Ovary (tissue), 9 donors: ENCODE data around the gene CSHL1. TPM values are rescaled to one million over a fixed set of nuclear protein-coding genes. Genes with fewer than 3 reads are reported as not detected.
"Not testable (repeated sequence)": the region's sequence is repeated elsewhere in the genome, so short reads cannot be mapped to it uniquely, and the experiment has no call there.

Source experiments
- DNase-seq, 5 donors: peaks; one replicate each; pipeline ENCODE4 v3.0.0-alpha.2; 2019 to 2020
- H3K27ac ChIP-seq, 2 donors: fragments of 200-600 bp; one replicate each; pipeline versions ENCODE4 v1.5.1 to v1.8.0; 2019 to 2022
- H3K27me3 ChIP-seq: fragments of 200-600 bp; one replicate; pipeline ENCODE4 v1.8.0; 2022
- H3K36me3 ChIP-seq: fragments of 200-600 bp; sonication (generic); one replicate; pipeline ENCODE4 v1.5.1; 2019
- H3K4me1 ChIP-seq: one replicate; pipeline ENCODE4 v1.8.1; 2013; ENCODE audit warnings: mild to moderate bottlenecking, moderate library complexity; ENCODE audit not compliant: insufficient read depth
- H3K4me3 ChIP-seq: fragments of 200-600 bp; sonication (generic); one replicate; pipeline ENCODE4 v1.5.1; 2017
- H3K9me3 ChIP-seq, 2 donors: fragments of 200-600 bp in 1 of 2; sonication (generic) in 1 of 2; one replicate each; pipeline versions ENCODE4 v1.5.1 to v1.8.1; 2013 to 2019; ENCODE audit warnings: mild to moderate bottlenecking in 1 of 2, moderate library complexity in 1 of 2
- CTCF ChIP-seq, 3 donors: fragments of 450-650 bp in 2 of 3; fragments of 200-600 bp in 1 of 3; IDR thresholded peaks; one replicate each; pipeline versions ENCODE4 v1.5.1 to v1.8.0; 2016 to 2022; ENCODE audit warnings: antibody characterized with exemption in 3 of 3, mild to moderate bottlenecking in 1 of 3
- POLR2A ChIP-seq: fragments of 450-650 bp; IDR thresholded peaks from one replicate; pipeline ENCODE4 v1.6.1; 2017; ENCODE audit warnings: antibody characterized with exemption, mild to moderate bottlenecking, moderate library complexity
- WGBS, 3 donors: extraction: QIAGEN DNeasy Blood & Tissue Kit in 1 of 3; methylation state at CpG; one replicate each; pipeline versions ENCODE4 v1.1.5 to v1.1.7; 2013 to 2017; 5-methylcytosine and 5-hydroxymethylcytosine counted together
- intact Hi-C, 4 donors: fragments of 100-400 bp; cut with DNase I; formaldehyde crosslinking; loops; one replicate each; pipeline versions ENCODE4 v1.11.0 to v1.15.1; 2022 to 2023
- polyA plus RNA-seq, 2 donors: library from polyadenylated mRNA; stranded (reverse); fragments of 200-250 nt in 1 of 2; fragments of 350-450 nt in 1 of 2; fragmentation: Illumina TruSeq in 1 of 2; extraction: RNeasy Lipid Tissue Mini Kit (QIAGEN cat#74804) in 1 of 2; gene quantifications; one replicate each; pipeline ENCODE4 v1.2.3, GENCODE V29; 2013 to 2014
- total RNA-seq, 7 donors: library from RNA; depleted of rRNA in 2 of 7; stranded (reverse); fragments of >200 nt in 2 of 7; fragmentation: NEBNext Ultra II Directional in 3 of 7; extraction: Animal tissue kit (Norgen Biotek cat#: 25700) in 3 of 7; gene quantifications; one replicate each; pipeline versions ENCODE4 v1.1.0 to v1.2.4, GENCODE V29; 2016 to 2023
- donor health status: DM: no; HTN: no; CAD: no; lungs with moderate emphysema.
- donor health status: DM: no; HTN: no; CAD: no.
- donor health status: Bipolar disorder and iron deficiency.
- donor health status: DM: yes; HTN: yes; CAD: no.
- donor health status: DM: no; HTN: no; CAD: no.
- donor health status: DM: yes; HTN: yes; CAD: no.

Gene CSHL1
- total and polyA plus RNA-seq, 9 donors: not detected

- TF ChIP-seq CTCF (IDR thresholded peaks at IDR 0.05): peak in 1 of 3 donors; percentile 15
- H3K9me3 ChIP-seq, H3K4me3 ChIP-seq, intact Hi-C loops, H3K27me3 ChIP-seq, H3K4me1 ChIP-seq, H3K27ac ChIP-seq, H3K36me3 ChIP-seq: not testable (repeated sequence)
- peak in 3 of 5 donors; percentile 21 to 46 (median 39) for DNase-seq
- WGBS, 3 donors: 21 to 25% (median 22%) methylated on average over 13 of the region's 13 CpGs
These were observed 21.8 kb downstream of the CSHL1 start for GRCh38 chr17:63889026-63889848.

GRCh38 chr17:63885119-63885518, 25.9 kb downstream of the CSHL1 start:
- not testable (repeated sequence) for H3K4me3 ChIP-seq, H3K27ac ChIP-seq, H3K4me1 ChIP-seq, H3K27me3 ChIP-seq, DNase-seq, H3K9me3 ChIP-seq, H3K36me3 ChIP-seq
- intact Hi-C loops: loop anchor here in 1 of 4 donors (2.0 kb wide), 1 partner anchor 16 kb away; no protein-coding TSS in a partner anchor
- 92 to 95% (median 94%) methylated on average over 11 of the region's 11 CpGs for WGBS, 3 donors

- H3K27me3 ChIP-seq, H3K4me1 ChIP-seq, H3K27ac ChIP-seq, intact Hi-C loops, H3K9me3 ChIP-seq, H3K36me3 ChIP-seq, H3K4me3 ChIP-seq, DNase-seq: not testable (repeated sequence)
- 68 to 73% (median 69%) methylated on average over 9 of the region's 9 CpGs for WGBS, 3 donors
These were observed 28.4 kb downstream of the CSHL1 start for GRCh38 chr17:63882626-63883126.

GRCh38 chr17:63881935-63882601, 29.0 kb downstream of the CSHL1 start, which contains the start of gene GH2:
Gene GH2 (minus strand): TSS chr17:63881944. CDS start chr17:63881801, 143 bp downstream.
- H3K4me3 ChIP-seq: no peak within 1 kb of the TSS
- no peaks in the 10 kb centered on the region for H3K4me1 ChIP-seq
- intact Hi-C loops: no loop called here
- H3K9me3 ChIP-seq: no peaks in the 10 kb centered on the region
- WGBS, 3 donors: 28 to 34% (median 29%) methylated on average over 15 of the region's 15 CpGs
- peak in 4 of 5 donors; percentile 25 to 58 (median 44) for DNase-seq
- no peaks in the 10 kb centered on the region for H3K27me3 ChIP-seq
- TF ChIP-seq CTCF (IDR thresholded peaks at IDR 0.05) (peak in 2 of 3 donors; percentile 8 to 43), POLR2A (no peak)
- H3K27ac ChIP-seq: no peak within 1 kb of the TSS
- no peaks in the 10 kb centered on the region for H3K36me3 ChIP-seq

- H3K36me3 ChIP-seq, DNase-seq, H3K4me3 ChIP-seq, H3K4me1 ChIP-seq, H3K9me3 ChIP-seq, H3K27ac ChIP-seq, intact Hi-C loops, H3K27me3 ChIP-seq: not testable (repeated sequence)
- WGBS, 3 donors: 60 to 76% (median 63%) methylated on average over 11 of the region's 11 CpGs
These were observed 29.7 kb downstream of the CSHL1 start for GRCh38 chr17:63881337-63881736.

GRCh38 chr17:63880706-63881105, 30.4 kb downstream of the CSHL1 start:
- WGBS, 3 donors: 81 to 88% (median 85%) methylated on average over 12 of the region's 12 CpGs
- no peak for DNase-seq
- Histone ChIP-seq H3K4me3 (no peak overlapping the region), H3K27me3 (no peaks in the 10 kb centered on the region), H3K27ac (no peak overlapping the region), H3K4me1 (no peaks in the 10 kb centered on the region), H3K9me3 (no peaks in the 10 kb centered on the region), H3K36me3 (no peaks in the 10 kb centered on the region)
- no peak for TF ChIP-seq POLR2A
- intact Hi-C loops: no loop called here

- intact Hi-C loops, H3K27me3 ChIP-seq, H3K9me3 ChIP-seq, DNase-seq, H3K27ac ChIP-seq, H3K36me3 ChIP-seq, H3K4me1 ChIP-seq, H3K4me3 ChIP-seq: not testable (repeated sequence)
- WGBS, 3 donors: 88 to 92% (median 89%) methylated on average over 9 of the region's 9 CpGs
These were observed 32.6 kb downstream of the CSHL1 start for GRCh38 chr17:63878413-63878812.

GRCh38 chr17:63874693-63875092, 36.4 kb downstream of the CSHL1 start:
- 44 to 70% (median 67%) methylated on average over 6 of the region's 6 CpGs for WGBS, 3 donors
- DNase-seq, H3K4me1 ChIP-seq, H3K27ac ChIP-seq, H3K4me3 ChIP-seq, H3K36me3 ChIP-seq, H3K9me3 ChIP-seq, H3K27me3 ChIP-seq, intact Hi-C loops: not testable (repeated sequence)

GRCh38 chr17:63874061-63874626, 36.9 kb downstream of the CSHL1 start:
- DNase-seq, H3K4me3 ChIP-seq, H3K9me3 ChIP-seq, H3K27me3 ChIP-seq, H3K27ac ChIP-seq, H3K4me1 ChIP-seq, intact Hi-C loops, H3K36me3 ChIP-seq: not testable (repeated sequence)
- 67 to 80% (median 76%) methylated on average over 6 to 8 of the region's 8 CpGs for WGBS, 3 donors
